GM20000 (cell line): ENCODE data around the gene RAPH1.

Experiments
- DNase-seq: peaks from one replicate; pipeline ENCODE4 v3.0.0; 2012; ENCODE audit warnings: low spot score
- CTCF ChIP-seq: IDR thresholded peaks from 2 replicates; pipeline ENCODE4 v1.5.1; 2012; ENCODE audit warnings: mild to moderate bottlenecking, control low read depth; ENCODE audit errors: extremely low read depth, missing control alignments

Gene RAPH1

GRCh38 chr2:203344667-203345066 lies 190.4 kb downstream of the RAPH1 start:
- TF ChIP-seq CTCF, result no peak
- no peak for DNase-seq
